Measurements from ENCODE around the gene AHI1. TPM values are rescaled to one million over a fixed set of nuclear protein-coding genes. Genes with fewer than 3 reads are reported as not detected.

Gene AHI1
- polyA plus RNA-seq, 1 of the 3 experiments (the other 2 are of a cell fraction): 7.3 TPM

DNA sequence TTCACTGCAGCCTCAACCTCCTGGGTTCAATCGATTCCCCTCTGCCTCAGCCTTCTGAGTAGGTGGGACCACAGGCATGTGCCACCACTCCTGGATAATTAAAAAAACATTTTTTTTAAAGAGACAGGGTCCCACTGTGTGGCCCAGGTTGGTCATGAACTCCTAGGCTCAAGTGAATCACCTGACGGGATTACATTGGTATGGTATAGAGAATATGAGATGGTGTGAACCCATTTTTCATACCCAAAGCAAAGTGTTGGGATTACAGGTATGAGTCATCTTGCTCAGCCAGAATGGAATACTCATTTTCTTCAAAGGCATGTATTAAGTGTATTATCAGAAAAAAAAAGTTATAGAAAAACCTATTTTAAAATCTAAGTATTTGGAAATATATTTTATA is 114.2 kb downstream of the AHI1 start:
- H3K4me1 ChIP-seq (ENCODE audit: control insufficient read depth in 1 of 2, insufficient read depth in 2 of 2, low read depth in 1 of 2, low read length in 1 of 2): no peaks in the 10 kb centered on the region; a peak in 1 of 4 replicates
- H3K27ac ChIP-seq (ENCODE audit: low read depth in 2 of 2, low read length in 1 of 2): no peak overlapping the region
- no peaks in the 10 kb centered on the region for H3K27me3 ChIP-seq (ENCODE audit: insufficient read depth)
- H3K4me2 ChIP-seq: no peak overlapping the region
- DNase-seq: no peak
- peaks cover 0 to 12% of the 10 kb centered on the region in 2 experiments for H3K36me3 ChIP-seq (replicated peaks in 1 of 2; ENCODE audit: control insufficient read depth in 1 of 2, insufficient read depth in 2 of 2, low read length in 1 of 2)
- CTCF ChIA-PET: interaction anchor here (1.1 kb wide), 1 partner anchor 35 kb away, joined by 4 read pairs; no protein-coding TSS in a partner anchor
- POLR2A ChIA-PET: interaction anchor here (0.6 kb wide), 1 partner anchor 521 kb away, joined by 3 read pairs; no protein-coding TSS in a partner anchor
- H3K9me3 ChIP-seq: no peaks in the 10 kb centered on the region
- H3K9ac ChIP-seq: no peak overlapping the region
- H3K4me3 ChIP-seq (ENCODE audit: low read depth in 2 of 2, low read length in 1 of 2): no peak overlapping the region
- 67% methylated on average over 2 of the region's 2 CpGs for WGBS (ENCODE audit: low lambda C conversion rate)
- H2AFZ ChIP-seq (ENCODE audit: low read depth): no peak overlapping the region
- TF ChIP-seq CHD2 (IDR thresholded peaks at IDR 0.05; ENCODE audit: low read length, partially characterized antibody): no peak
- no peak for TF ChIP-seq POLR2AphosphoS5 (IDR thresholded peaks at IDR 0.05; ENCODE audit: low read depth, low read length)
- no peak for TF ChIP-seq TAF1 (IDR thresholded peaks at IDR 0.05; ENCODE audit: borderline replicate concordance, low read depth, low read length)
- TF ChIP-seq, protein P1, sequence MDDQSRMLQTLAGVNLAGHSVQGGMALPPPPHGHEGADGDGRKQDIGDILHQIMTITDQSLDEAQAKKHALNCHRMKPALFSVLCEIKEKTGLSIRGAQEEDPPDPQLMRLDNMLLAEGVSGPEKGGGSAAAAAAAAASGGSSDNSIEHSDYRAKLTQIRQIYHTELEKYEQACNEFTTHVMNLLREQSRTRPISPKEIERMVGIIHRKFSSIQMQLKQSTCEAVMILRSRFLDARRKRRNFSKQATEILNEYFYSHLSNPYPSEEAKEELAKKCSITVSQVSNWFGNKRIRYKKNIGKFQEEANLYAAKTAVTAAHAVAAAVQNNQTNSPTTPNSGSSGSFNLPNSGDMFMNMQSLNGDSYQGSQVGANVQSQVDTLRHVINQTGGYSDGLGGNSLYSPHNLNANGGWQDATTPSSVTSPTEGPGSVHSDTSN (IDR thresholded peaks at IDR 0.05): no peak
- TF ChIP-seq, protein P2, sequence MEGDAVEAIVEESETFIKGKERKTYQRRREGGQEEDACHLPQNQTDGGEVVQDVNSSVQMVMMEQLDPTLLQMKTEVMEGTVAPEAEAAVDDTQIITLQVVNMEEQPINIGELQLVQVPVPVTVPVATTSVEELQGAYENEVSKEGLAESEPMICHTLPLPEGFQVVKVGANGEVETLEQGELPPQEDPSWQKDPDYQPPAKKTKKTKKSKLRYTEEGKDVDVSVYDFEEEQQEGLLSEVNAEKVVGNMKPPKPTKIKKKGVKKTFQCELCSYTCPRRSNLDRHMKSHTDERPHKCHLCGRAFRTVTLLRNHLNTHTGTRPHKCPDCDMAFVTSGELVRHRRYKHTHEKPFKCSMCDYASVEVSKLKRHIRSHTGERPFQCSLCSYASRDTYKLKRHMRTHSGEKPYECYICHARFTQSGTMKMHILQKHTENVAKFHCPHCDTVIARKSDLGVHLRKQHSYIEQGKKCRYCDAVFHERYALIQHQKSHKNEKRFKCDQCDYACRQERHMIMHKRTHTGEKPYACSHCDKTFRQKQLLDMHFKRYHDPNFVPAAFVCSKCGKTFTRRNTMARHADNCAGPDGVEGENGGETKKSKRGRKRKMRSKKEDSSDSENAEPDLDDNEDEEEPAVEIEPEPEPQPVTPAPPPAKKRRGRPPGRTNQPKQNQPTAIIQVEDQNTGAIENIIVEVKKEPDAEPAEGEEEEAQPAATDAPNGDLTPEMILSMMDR (IDR thresholded peaks at IDR 0.05): no peak
- no peak for TF ChIP-seq EP300 (IDR thresholded peaks at IDR 0.05; ENCODE audit: borderline replicate concordance in 1 of 2, low read depth in 1 of 2, low read length in 1 of 2)
- TF ChIP-seq RAD21 (IDR thresholded peaks at IDR 0.05; ENCODE audit: low read length): no peak
- TF ChIP-seq, protein P3, sequence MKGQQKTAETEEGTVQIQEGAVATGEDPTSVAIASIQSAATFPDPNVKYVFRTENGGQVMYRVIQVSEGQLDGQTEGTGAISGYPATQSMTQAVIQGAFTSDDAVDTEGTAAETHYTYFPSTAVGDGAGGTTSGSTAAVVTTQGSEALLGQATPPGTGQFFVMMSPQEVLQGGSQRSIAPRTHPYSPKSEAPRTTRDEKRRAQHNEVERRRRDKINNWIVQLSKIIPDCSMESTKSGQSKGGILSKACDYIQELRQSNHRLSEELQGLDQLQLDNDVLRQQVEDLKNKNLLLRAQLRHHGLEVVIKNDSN (IDR thresholded peaks at IDR 0.05; ENCODE audit: borderline replicate concordance, low read depth): no peak
- TF ChIP-seq EZH2phosphoT487 (IDR thresholded peaks at IDR 0.05; ENCODE audit: borderline replicate concordance, low read depth): no peak
- no peak for TF ChIP-seq FOSL2 (IDR thresholded peaks at IDR 0.05; ENCODE audit: borderline replicate concordance, low read depth)
- no peak for TF ChIP-seq ELF1 (IDR thresholded peaks at IDR 0.05)
- no peak for TF ChIP-seq FOXM1 (IDR thresholded peaks at IDR 0.05; ENCODE audit: low read depth)
- TF ChIP-seq MXI1 (IDR thresholded peaks at IDR 0.05; ENCODE audit: low read depth, low read length): no peak
- TF ChIP-seq JUND (IDR thresholded peaks at IDR 0.05): no peak
- TF ChIP-seq TEAD4 (IDR thresholded peaks at IDR 0.05; ENCODE audit: borderline replicate concordance, insufficient read depth): no peak
- no peak for TF ChIP-seq SIN3A (IDR thresholded peaks at IDR 0.05; ENCODE audit: borderline replicate concordance, low read depth, low read length)
- no peak for TF ChIP-seq FOXJ3 (CRISPR knock-in tag; IDR thresholded peaks at IDR 0.05)
- TF ChIP-seq GABPA (IDR thresholded peaks at IDR 0.05; ENCODE audit: low read depth): no peak
- H3K9me2 ChIP-seq: no peaks in the 10 kb centered on the region
- H3F3A ChIP-seq (replicated peaks; ENCODE audit: insufficient read depth): no peaks in the 10 kb centered on the region
- H4K20me1 ChIP-seq (ENCODE audit: insufficient read depth): no peaks in the 10 kb centered on the region
- no peaks in the 10 kb centered on the region for H3K79me2 ChIP-seq (ENCODE audit: insufficient read depth)
